Tibial nerve (tissue), 4 donors: ENCODE measurements around the gene IFIT3. TPM values are rescaled to one million over a fixed set of nuclear protein-coding genes. Genes with fewer than 3 reads are reported as not detected.
A peak's percentile ranks its signal among the peaks of the same experiment; 100 is the strongest.
"Not testable (repeated sequence)": the region's sequence is repeated elsewhere in the genome, so short reads cannot be mapped to it uniquely, and the experiment has no call there.

Experiments
- DNase-seq, 2 donors: peaks; one replicate each; pipeline ENCODE4 v3.0.0-alpha.2; 2019; ENCODE audit warnings: low spot score in 2 of 2
- H3K27ac ChIP-seq, 4 donors: fragments of 200-600 bp; sonication (generic) in 3 of 4; one replicate each; pipeline ENCODE4 v1.5.1; 2017 to 2019; ENCODE audit warnings: mild to moderate bottlenecking in 1 of 4
- H3K27me3 ChIP-seq, 2 donors: fragments of 200-600 bp; sonication (generic) in 1 of 2; one replicate each; pipeline versions ENCODE4 v1.5.1 to v1.6.0; 2017 to 2019
- H3K36me3 ChIP-seq, 3 donors: fragments of 200-600 bp; sonication (generic); one replicate each; pipeline ENCODE4 v1.5.1; 2018 to 2019
- H3K4me1 ChIP-seq, 4 donors: fragments of 200-600 bp; sonication (generic) in 3 of 4; one replicate each; pipeline ENCODE4 v1.5.1; 2017 to 2019
- H3K4me3 ChIP-seq, 4 donors: fragments of 200-600 bp; sonication (generic) in 3 of 4; one replicate each; pipeline ENCODE4 v1.5.1; 2017 to 2019; ENCODE audit warnings: mild to moderate bottlenecking in 1 of 4, moderate library complexity in 1 of 4
- H3K9me3 ChIP-seq, 4 donors: fragments of 200-600 bp; sonication (generic) in 3 of 4; one replicate each; pipeline ENCODE4 v1.5.1; 2017 to 2019
- EP300 ChIP-seq, 2 donors: sonication (generic); formaldehyde crosslinking; IDR thresholded peaks; one replicate each; pipeline ENCODE4 v1.6.1; 2017; ENCODE audit warnings: antibody characterized with exemption in 2 of 2, mild to moderate bottlenecking in 1 of 2
- POLR2A ChIP-seq, 2 donors: fragments of 450-650 bp; IDR thresholded peaks; one replicate each; pipeline ENCODE4 v1.6.1; 2017; ENCODE audit warnings: antibody characterized with exemption in 2 of 2, mild to moderate bottlenecking in 2 of 2, moderate library complexity in 2 of 2
- WGBS, 2 donors: methylation state at CpG; one replicate each; pipeline ENCODE4 v1.1.5; 2018; 5-methylcytosine and 5-hydroxymethylcytosine counted together
- total RNA-seq, 4 donors: library from RNA; depleted of rRNA; stranded (reverse); fragments of >200 nt; gene quantifications; one replicate each; pipeline ENCODE4 v1.1.0, GENCODE V29; 2016
- TF ChIP-seq, protein P1 (sequence below), 5 experiments: fragments of 200-600 bp in 3 of 5; fragments of 450-650 bp in 2 of 5; sonication (generic) in 3 of 5; IDR thresholded peaks; one replicate each; pipeline ENCODE4 v1.5.1; 2016 to 2019; ENCODE audit warnings: antibody characterized with exemption in 5 of 5, mild to moderate bottlenecking in 3 of 5, moderate library complexity in 2 of 5

The IFIT3 gene
- total RNA-seq, 4 donors from 2014 or later, result 7.2 to 24.9 (median 17.6) TPM

DNA sequence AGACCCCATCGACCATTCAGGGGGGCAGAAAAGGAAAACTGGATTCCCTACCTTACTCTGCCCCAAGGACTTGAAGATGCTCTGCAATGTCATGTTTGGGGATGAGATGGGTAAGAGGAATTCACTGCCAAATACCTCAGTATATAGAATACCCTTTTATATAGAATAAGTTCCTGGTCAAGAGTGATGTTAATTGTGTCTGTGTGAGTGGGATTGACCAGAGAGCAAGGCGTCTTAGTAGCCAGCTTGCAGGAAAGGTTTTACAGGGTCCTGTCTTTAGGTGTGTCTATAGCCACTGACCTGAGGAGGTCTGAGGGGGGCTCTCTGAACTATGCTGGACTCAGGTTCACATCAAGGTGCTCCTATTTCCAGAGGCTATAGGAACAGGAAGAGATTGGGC lies 1.4 kb downstream of the IFIT3 start:
- Histone ChIP-seq H3K27ac (peak overlapping the region; percentile 81 to 96 (median 90)), H3K4me3 (peak overlapping the region in 1 of 4 donors; percentile 54), H3K27me3 (no peaks in the 10 kb centered on the region), H3K9me3 (no peaks in the 10 kb centered on the region), H3K4me1 (peaks cover 9 to 67% (median 41%) of the 10 kb centered on the region in 4 donors), H3K36me3 (no peaks in the 10 kb centered on the region)
- TF ChIP-seq POLR2A (IDR thresholded peaks at IDR 0.05), result no peak
- TF ChIP-seq, protein P1, sequence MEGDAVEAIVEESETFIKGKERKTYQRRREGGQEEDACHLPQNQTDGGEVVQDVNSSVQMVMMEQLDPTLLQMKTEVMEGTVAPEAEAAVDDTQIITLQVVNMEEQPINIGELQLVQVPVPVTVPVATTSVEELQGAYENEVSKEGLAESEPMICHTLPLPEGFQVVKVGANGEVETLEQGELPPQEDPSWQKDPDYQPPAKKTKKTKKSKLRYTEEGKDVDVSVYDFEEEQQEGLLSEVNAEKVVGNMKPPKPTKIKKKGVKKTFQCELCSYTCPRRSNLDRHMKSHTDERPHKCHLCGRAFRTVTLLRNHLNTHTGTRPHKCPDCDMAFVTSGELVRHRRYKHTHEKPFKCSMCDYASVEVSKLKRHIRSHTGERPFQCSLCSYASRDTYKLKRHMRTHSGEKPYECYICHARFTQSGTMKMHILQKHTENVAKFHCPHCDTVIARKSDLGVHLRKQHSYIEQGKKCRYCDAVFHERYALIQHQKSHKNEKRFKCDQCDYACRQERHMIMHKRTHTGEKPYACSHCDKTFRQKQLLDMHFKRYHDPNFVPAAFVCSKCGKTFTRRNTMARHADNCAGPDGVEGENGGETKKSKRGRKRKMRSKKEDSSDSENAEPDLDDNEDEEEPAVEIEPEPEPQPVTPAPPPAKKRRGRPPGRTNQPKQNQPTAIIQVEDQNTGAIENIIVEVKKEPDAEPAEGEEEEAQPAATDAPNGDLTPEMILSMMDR (IDR thresholded peaks at IDR 0.05), result no peak
- no peak for TF ChIP-seq EP300 (IDR thresholded peaks at IDR 0.05)
- no peak for DNase-seq
- WGBS, 2 donors, result 66 to 79% methylated on average over 2 of the region's 2 CpGs

DNA sequence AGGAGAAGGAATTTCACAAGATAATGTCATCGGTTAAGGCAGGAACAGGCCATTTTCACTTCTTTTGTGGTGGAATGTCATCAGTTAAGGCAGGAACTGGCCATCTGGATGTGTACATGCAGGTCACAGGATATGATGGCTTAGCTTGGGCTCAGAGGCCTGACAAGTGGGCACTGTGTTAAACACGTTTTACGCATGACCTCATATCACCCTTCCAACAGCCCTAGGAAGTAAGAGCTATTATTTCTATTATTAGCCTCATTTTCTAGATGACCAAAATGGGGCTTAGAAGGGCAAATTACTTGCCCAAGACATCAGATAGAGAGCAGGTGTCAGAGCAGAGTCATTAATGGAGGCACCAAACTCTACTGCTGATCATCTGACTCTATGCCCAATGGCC lies 2.2 kb downstream of the IFIT3 start:
- 48 to 50% methylated on average over 3 of the region's 3 CpGs for WGBS, 2 donors
- H3K9me3 ChIP-seq, H3K27me3 ChIP-seq, H3K36me3 ChIP-seq, DNase-seq, H3K4me3 ChIP-seq: not testable (repeated sequence)
- Histone ChIP-seq H3K4me1 (peaks cover 9 to 74% (median 44%) of the 10 kb centered on the region in 4 donors), H3K27ac (peak overlapping the region in 3 of 4 donors; percentile 46 to 96 (median 94))

DNA sequence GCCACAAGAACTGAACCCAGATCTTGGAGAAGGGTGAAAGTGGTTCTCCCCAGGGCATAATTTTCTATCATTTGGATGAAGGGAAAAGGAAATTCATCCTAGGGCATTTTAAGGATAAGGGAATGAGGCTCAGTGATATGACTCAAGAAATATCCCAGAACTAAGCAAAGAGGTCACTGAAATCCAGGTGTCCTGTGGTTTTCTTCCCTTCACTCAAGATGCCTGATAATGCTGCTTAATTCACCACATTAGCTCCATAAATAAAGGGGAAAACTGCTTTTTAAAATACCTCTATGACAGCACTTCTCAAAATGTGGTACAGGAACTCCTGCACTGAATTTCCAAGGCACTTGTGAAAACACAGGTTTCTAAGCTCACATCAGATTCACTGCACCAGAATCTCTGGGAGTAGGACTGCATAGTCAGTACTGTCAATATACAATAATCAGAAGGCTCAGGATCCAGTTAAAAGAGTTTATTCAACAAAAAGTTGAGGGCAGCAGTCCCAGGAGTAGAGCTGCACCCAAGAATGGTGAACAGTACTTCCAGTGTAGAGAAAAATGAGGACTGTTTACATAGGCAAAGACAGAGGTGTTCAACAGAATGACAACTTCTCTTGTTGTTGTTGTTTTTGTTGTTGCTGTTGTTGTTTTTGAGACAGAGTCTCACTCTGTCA lies 2.9 kb downstream of the IFIT3 start:
- Histone ChIP-seq H3K4me1 (peaks cover 9 to 81% (median 45%) of the 10 kb centered on the region in 4 donors), H3K36me3 (no peaks in the 10 kb centered on the region), H3K4me3 (no peak overlapping the region), H3K27me3 (no peaks in the 10 kb centered on the region), H3K9me3 (no peaks in the 10 kb centered on the region), H3K27ac (peak overlapping the region; percentile 42 to 96 (median 70))
- TF ChIP-seq, protein P1 (IDR thresholded peaks at IDR 0.05), result no peak
- no peak for TF ChIP-seq EP300 (IDR thresholded peaks at IDR 0.05)
- no peak for TF ChIP-seq POLR2A (IDR thresholded peaks at IDR 0.05)
- no peak for DNase-seq

DNA sequence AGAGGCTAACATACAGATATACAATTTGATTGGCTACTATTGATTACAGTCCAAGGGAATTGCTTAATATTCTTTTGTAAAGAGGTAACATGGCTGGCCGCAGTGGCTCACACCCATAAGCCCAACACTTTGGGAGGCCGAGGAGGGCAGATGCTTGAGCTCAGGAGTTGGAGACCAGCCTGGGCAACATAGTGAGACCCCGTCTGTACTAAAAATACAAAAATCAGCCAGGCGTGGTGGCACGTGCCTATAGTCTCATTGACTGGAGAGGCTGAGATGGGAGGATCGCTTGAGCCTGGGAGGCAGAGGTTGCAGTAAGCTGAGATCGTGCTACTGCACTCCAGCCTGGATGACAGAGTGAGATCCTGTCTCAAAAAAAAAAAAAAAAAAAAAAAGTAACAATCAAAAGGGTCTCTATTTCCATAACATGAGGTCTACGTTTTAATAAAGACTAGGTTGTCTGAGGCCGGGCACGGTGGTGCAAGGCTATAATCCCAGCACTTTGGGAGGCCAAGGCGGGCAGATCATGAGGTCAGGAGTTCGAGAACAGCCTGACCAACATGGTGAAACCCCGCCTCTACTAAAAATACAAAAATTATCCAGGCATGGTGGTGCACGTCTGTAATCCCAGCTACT lies 3.8 kb downstream of the IFIT3 start:
- Histone ChIP-seq H3K27ac (peak overlapping the region; percentile 71 to 96 (median 84)), H3K4me1 (peaks cover 9 to 88% (median 45%) of the 10 kb centered on the region in 4 donors)
- 56 to 69% methylated on average over 14 of the region's 14 CpGs for WGBS, 2 donors

DNA sequence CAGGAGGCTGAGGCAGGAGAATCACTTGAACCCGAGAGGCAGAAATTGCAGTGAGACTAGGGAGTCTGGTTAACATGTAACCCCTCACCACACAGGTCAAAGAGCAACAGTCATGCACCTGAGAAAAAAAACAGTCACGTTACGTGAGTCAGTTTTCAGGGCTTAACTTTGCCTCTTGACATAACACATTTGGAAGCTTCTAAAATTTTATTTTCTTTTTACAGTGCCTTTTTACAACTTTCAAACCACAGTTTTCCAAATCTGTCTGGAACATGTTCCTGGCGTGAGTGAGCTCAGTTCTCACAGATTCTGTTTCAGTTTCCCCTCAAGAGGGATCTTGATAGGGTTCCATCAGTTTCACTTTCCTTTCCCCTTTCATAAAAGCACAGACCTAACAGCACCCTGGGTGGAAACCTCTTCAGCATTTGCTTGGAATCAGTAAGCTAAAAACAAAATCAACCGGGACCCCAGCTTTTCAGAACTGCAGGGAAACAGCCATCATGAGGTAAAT lies 4.4 kb downstream of the IFIT3 start:
- 4 to 12% methylated on average over 5 of the region's 5 CpGs for WGBS, 2 donors
- H3K27ac ChIP-seq, result peak overlapping the region; percentile 71 to 96 (median 84)
- TF ChIP-seq POLR2A (IDR thresholded peaks at IDR 0.05) (no peak), EP300 (IDR thresholded peaks at IDR 0.05) (peak in 1 of 2 donors; percentile 64)
- TF ChIP-seq, protein P1 (IDR thresholded peaks at IDR 0.05), result no peak

More for the DNA sequence above, 3.8 kb downstream of the IFIT3 start:
- peak overlapping the region in 3 of 4 donors; percentile 19 to 45 (median 20) for H3K4me3 ChIP-seq
- H3K36me3 ChIP-seq, H3K27me3 ChIP-seq, DNase-seq, H3K9me3 ChIP-seq: not testable (repeated sequence)

DNA sequence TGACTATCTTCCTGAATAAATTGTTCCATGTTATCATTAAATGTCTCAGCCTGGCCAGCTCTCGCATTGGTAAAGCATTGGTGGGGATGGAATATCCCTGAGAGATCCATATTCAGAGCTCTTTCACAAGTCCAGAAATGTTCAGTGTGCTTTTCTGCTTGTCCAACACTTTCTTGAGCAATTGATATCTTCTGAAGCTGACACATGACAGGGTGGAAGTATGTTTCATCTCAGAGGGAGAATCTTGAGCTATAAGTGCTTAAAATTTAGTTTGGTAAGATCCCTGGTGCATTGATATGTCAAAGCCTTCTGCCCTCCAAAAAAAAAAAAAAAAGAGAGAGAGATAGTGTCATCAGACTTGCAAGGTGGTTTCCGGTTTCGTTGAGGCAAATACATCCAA lies 7.4 kb downstream of the IFIT3 start:
- WGBS, 2 donors, result 92 to 96% methylated on average over 3 of the region's 3 CpGs
- Histone ChIP-seq H3K36me3 (peaks cover 0 to 31% (median 0%) of the 10 kb centered on the region in 3 donors), H3K4me1 (peaks cover 3 to 63% (median 27%) of the 10 kb centered on the region in 4 donors), H3K27ac (peak overlapping the region in 3 of 4 donors; percentile 4 to 96 (median 53)), H3K27me3 (no peaks in the 10 kb centered on the region), H3K4me3 (no peak overlapping the region), H3K9me3 (no peaks in the 10 kb centered on the region)
- TF ChIP-seq, protein P1 (IDR thresholded peaks at IDR 0.05), result no peak
- TF ChIP-seq EP300 (IDR thresholded peaks at IDR 0.05) (no peak), POLR2A (IDR thresholded peaks at IDR 0.05) (no peak)
- no peak for DNase-seq

More for the DNA sequence above, 4.4 kb downstream of the IFIT3 start:
- Histone ChIP-seq H3K4me1 (peaks cover 9 to 86% (median 44%) of the 10 kb centered on the region in 4 donors), H3K9me3 (no peaks in the 10 kb centered on the region), H3K36me3 (peaks cover 0 to under 1% (median 0%) of the 10 kb centered on the region in 3 donors), H3K4me3 (peak overlapping the region; percentile 19 to 45 (median 31)), H3K27me3 (no peaks in the 10 kb centered on the region)
- peak in 1 of 2 donors; percentile 27 for DNase-seq
